ENCODE measurements around the gene SOX15.

GRCh38 chr17:7550344-7550743 is 39.5 kb downstream of the SOX15 start:
- TF ChIP-seq RAD21 (conservative IDR thresholded peaks at IDR 0.05) (no peak), POLR2AphosphoS5 (IDR thresholded peaks at IDR 0.05) (no peak), CTCF (IDR thresholded peaks at IDR 0.05; ENCODE audit: poor library complexity, severe bottlenecking) (no peak), MXI1 (conservative IDR thresholded peaks at IDR 0.05; ENCODE audit: poor library complexity, severe bottlenecking) (no peak), TAF1 (IDR thresholded peaks at IDR 0.05; ENCODE audit: low read depth) (no peak), REST (IDR thresholded peaks at IDR 0.05; ENCODE audit: borderline replicate concordance) (no peak), EP300 (conservative IDR thresholded peaks at IDR 0.05; ENCODE audit: poor library complexity, severe bottlenecking) (no peak)
